IPS DF 4.7 (cell line): ENCODE data around the gene FBN1.

ENCODE experiments used
- DNase-seq: peaks from one replicate; pipeline ENCODE4 v3.0.0-alpha.2; 2013; ENCODE audit warnings: low spot score; ENCODE audit errors: extremely low read depth

Gene FBN1

GRCh38 chr15:48406266-48406891 is 239.1 kb downstream of the FBN1 start:
- DNase-seq: no peak

DNA sequence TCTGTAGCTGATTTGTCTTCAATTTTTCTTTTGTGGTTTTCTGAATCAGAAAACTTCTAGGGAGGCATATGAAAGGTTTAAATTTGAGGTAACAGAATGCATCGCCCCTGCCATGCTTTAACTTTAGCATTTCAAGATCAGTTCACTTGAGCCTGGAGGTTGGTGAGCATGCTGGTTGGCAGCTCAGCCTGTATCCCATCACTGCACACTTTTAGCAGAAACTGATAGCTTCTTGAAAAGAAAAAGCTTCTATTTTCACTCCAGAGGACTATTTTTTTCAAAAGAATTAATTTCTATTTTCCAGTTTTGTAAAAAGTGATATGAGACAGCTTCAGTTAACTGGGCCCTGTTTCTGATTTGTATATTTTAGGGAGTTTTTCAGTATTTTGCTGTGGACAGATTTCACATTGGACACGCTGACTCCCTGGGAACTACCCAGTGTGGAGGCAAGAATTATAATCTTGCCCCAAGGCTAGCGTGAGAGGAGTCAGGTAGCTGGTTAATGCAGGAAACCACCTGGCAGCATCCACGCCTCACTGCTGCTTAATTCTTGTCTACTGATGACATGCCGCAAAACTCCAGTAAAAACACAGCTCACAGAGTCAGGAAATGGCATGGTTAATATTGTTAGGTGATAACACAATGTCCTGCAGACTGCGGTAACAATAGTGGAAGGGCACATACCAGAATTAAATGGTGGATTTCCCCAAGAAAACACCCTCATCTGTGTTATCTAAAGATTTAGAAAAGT is 242.9 kb downstream of the FBN1 start:
- no peak for DNase-seq

- no peak for DNase-seq
These were observed 245.4 kb downstream of the FBN1 start for GRCh38 chr15:48400086-48400485.

DNA sequence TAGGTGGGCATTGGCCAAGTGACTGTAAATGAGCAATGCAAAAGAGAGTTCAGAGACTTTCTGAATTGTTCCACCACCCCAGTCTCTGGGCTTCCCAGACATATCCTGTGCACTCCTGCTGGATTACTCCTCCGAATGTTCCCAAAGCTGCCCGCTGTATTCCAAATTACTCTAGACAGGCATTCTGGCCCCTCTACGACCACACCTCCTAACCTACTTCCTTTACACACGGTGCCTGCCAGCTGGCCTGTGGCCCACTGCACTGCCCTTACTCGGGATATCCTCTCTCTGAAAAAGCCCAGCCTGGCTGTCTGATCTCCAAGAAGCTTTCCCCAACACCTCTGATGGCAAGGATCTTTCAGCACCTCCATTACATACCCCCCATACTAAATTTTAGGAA is 247.7 kb downstream of the FBN1 start:
- no peak for DNase-seq

GRCh38 chr15:48396020-48396419 is 249.5 kb downstream of the FBN1 start:
- DNase-seq: no peak

DNA sequence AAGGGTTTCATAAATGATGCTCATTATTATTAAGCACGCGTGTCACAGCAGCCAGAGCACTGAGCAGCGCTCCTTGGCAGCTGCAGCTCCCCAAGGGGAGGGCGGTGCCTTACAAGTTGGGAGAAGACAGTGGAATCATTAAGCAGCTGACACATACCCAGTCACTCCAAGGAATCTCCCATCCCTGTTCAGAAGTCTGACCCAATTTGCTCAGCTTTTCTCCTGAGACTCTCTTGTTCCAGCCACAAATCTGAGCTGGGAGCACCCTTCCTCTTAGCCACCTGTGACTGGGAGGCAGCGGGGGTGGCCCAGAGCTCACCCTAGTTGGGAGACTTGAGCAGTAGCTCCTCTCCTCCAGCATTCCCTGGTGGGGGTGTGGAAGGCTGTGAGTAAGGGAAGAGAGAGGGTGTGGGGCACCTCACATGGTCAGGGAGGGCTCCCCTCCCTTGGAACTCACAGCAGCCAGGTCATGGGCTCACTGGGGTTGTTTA is 249.9 kb downstream of the FBN1 start:
- no peak for DNase-seq

- DNase-seq: no peak
These were observed 250.5 kb downstream of the FBN1 start for GRCh38 chr15:48394970-48395369.

DNA sequence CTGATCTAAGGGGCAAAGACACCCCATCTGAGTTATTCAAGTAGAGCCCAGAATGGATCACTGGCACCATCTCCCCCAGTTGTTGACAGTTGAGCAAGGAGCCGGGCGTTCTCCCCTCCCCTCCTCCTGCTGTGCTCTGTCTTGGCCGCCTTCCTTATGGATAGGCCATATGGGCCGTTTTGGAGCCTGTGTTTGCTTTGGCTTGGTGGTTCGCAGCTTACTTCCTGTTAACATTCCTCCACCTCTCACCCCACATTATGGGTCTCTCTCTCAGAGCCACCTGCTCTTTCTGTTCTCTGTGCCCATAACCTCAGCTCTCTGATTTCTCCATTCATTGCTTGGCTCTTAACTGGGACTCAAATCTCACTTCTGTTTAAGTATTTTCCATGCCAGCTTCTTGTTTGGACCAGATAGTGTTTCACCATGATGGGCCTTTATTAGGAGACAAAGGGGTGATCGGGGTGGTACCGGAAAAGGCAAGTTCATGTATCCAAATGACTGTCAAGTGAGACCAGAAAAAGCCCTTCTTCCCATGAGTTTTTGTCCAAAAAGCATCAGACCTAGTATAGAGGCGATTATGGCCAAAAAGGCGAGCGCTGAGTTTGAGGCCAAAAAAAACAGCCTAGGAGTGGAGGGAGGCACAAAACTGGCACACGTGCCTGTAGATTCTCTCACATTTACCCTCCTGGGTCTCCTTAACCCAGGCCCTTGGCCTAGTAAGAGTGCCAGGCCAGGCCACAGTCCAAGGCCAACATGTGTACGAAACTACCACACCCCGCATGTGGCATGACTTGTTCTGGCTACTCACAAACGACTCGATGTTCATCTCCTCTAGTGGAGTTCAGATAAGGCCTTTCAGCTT is 251.6 kb downstream of the FBN1 start:
- DNase-seq: no peak

DNA sequence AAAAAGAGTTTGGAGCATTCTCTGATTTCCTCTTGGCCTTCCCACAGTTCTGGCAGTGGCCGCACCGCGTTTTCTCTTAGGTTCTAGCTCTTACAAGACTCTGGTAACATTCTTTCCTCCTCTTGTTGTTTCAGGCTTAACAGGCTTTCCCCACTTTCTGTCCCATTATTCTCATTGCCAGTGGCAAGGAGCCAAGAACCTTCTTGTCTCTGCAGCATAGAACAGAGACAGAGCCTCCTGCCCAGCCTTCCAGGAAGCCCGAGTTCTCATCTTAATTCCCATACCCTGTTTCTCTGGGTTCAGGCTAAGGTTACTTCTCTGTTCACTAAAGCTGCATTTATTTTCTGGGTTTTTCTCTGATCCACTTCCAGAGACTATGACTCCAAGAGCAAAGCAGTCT is 253.2 kb downstream of the FBN1 start:
- no peak for DNase-seq

DNA sequence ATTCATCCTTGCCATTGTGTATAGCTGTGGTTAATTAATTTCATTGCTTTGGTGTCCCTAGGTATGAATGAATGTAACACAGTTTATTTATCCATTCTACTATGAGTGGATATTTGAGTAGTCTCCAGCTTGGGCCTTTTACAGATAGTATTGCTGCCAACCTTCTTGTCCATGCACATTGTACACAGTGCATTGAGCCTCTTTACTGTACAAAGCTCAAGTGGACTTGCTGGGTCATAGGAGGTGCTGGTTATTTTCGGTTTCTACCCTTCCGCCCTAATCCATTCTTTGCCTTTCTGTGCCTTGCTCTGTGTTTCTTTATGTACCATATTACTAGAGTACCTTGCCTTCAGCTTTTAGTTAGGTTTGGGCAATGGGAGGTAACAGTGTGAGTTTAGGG is 253.6 kb downstream of the FBN1 start:
- DNase-seq: no peak

GRCh38 chr15:48389691-48390143 is 255.8 kb downstream of the FBN1 start:
- DNase-seq: no peak

DNA sequence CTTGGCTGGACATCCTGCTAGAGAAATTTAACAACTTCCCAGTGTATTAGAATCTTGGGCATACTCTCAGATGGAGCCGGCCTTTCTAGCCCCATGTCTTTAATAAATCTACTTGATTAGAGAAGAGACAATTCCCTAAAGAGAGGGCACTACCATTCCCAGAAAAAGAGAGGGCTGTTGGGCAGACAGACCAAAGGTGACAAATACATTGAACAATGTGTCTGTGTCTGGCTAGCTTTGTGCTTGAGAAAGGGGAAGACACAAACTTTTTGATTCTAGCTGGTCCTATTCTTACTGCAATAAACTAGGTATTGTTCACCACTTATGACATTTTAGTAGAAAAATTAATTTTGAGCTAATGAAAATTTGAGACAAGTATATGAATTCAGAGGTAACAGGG is 256.6 kb downstream of the FBN1 start:
- DNase-seq: no peak

DNA sequence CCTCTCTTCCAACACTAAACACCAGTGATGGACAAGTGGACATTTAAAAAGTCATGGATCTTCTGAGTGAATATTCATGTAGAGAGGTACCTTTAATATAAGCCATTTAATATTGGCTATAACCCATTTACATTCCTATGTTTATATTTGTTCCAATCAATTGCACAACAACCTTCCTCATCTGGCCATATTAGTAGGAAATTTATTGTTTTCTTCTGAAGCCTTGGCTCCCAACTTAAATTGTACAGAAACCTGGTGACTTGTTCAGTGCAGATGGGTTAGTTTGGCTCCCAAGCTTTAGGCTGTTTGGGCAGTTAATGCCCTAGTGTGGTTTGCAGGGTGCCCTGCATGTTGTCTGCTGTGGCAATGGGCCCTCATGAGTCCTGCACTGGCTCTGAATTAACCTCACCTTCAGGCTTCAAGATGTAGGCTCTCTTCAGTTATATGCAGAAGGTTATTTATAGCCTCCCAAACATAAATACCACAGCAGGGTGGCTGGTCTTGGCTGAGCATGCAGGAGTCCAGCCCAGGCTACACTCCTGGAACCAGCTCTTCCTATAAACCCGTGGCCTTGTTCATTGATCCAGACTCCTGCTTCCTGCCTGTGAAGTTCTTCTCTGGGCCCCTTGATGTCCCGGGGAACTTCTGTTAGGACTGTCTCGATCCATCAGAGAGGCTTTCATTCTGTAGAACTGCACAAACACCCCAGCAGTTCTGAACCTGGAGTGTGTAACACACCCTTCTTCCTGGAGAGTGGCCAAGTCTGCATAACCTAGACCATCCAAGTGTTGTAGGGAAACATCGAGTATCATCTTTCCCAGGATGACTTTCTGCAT is 257.3 kb downstream of the FBN1 start:
- no peak for DNase-seq

GRCh38 chr15:48385031-48385830 is 260.3 kb downstream of the FBN1 start:
- no peak for DNase-seq

- DNase-seq: no peak
These were observed 260.9 kb downstream of the FBN1 start for GRCh38 chr15:48384616-48385015.

DNA sequence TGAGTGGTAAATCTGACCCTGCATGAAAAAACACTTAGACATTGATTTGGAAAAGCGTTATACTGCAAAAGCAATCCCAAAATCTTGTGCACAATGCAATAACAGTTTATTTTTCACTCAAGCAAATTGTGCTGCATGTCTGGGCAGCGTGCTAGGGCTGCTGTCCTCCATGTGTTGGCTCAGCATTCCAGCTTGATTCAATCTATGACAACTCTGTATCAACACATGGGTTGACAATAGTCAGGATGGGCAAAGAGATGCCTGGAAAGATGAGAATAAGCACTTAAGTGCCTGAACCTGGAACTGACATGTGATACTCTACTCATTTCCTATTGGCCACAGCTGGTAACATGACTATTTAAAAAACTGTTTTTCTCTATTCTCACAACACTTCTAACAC is 262.5 kb downstream of the FBN1 start:
- DNase-seq: no peak

GRCh38 chr15:48381861-48382260 is 263.6 kb downstream of the FBN1 start:
- DNase-seq: no peak

DNA sequence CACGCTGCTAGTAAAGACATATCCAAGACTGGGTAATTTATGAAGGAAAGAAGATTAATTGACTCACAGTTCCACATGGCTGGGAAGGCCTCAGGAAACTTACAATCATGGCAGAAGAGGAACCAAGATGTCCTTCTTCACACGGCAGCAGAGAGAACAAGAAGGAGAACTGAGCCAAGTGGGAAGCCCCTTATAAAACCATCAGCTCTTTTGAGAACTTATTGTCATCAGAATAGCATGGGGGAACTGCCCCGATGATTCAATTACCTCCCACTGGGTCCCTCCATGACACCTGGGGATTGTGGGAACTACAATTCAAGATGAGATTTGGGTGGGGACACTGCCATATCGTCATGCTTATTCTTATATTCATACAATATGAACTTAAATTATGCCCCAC is 265.3 kb downstream of the FBN1 start:
- no peak for DNase-seq

GRCh38 chr15:48375767-48376166 is 269.7 kb downstream of the FBN1 start:
- DNase-seq: no peak

DNA sequence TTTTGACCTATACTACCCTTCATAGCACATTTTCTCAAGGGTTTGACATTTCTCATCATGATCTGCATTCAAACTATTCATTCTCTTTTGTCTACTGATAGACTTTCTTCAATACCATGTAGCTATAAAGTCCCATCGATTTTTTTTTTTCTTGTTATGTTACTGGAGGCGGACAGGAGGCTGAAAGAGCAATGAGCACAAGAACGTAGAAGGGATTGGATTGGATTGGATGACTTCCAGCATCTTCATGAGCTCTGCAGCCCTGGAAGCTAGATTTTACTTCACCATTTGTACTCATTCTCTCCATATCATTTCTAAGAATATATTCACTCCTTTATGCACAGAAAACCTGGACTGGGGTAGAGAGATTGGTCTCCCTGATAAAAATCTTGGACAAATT is 271.0 kb downstream of the FBN1 start:
- DNase-seq: no peak
